Skin epidermis (tissue), 12 donors: ENCODE data around the gene REPIN1.
"Not testable (repeated sequence)": the region's sequence is repeated elsewhere in the genome, so short reads cannot be mapped to it uniquely, and the experiment has no call there.

Experiments used
- H3K27ac ChIP-seq, 21 experiments: fragments of 200-600 bp; sonication (generic) in 11 of 21; one replicate each; pipeline ENCODE4 v1.5.0; 2020; ENCODE audit warnings: mild to moderate bottlenecking in 3 of 21, inconsistent platforms in 2 of 21, moderate library complexity in 2 of 21
- H3K4me3 ChIP-seq, 7 experiments: fragments of 200-600 bp; sonication (generic) in 2 of 7; one replicate each; pipeline ENCODE4 v1.5.0; 2020; ENCODE audit warnings: inconsistent platforms in 2 of 7, mild to moderate bottlenecking in 2 of 7, moderate library complexity in 1 of 7

The REPIN1 gene

GRCh38 chr7:150383710-150384397 lies 15.2 kb downstream of the REPIN1 start:
- no peak overlapping the region for H3K4me3 ChIP-seq
- H3K27ac ChIP-seq: peak overlapping the region in 4 of 21 experiments; percentile 30 to 52 (median 43)

- Histone ChIP-seq H3K4me3 (no peak overlapping the region), H3K27ac (peak overlapping the region in 4 of 21 experiments; percentile 30 to 52 (median 37))
Observed at GRCh38 chr7:150384406-150385301, 16.0 kb downstream of the REPIN1 start.

- Histone ChIP-seq H3K27ac (no peak overlapping the region), H3K4me3 (no peak overlapping the region)
Observed at GRCh38 chr7:150385302-150385723, 16.7 kb downstream of the REPIN1 start.

GRCh38 chr7:150385884-150386283 lies 17.3 kb downstream of the REPIN1 start:
- not testable (repeated sequence) for H3K4me3 ChIP-seq, H3K27ac ChIP-seq

- H3K27ac ChIP-seq: no peak overlapping the region
- H3K4me3 ChIP-seq: no peak overlapping the region
Observed at GRCh38 chr7:150388306-150388705, 19.7 kb downstream of the REPIN1 start.

GRCh38 chr7:150388709-150389531 lies 20.3 kb downstream of the REPIN1 start:
- no peak overlapping the region for H3K27ac ChIP-seq
- no peak overlapping the region for H3K4me3 ChIP-seq

- no peak overlapping the region for H3K27ac ChIP-seq
- H3K4me3 ChIP-seq: no peak overlapping the region
Observed at GRCh38 chr7:150389532-150389816, 20.9 kb downstream of the REPIN1 start.

GRCh38 chr7:150390205-150390604 lies 21.6 kb downstream of the REPIN1 start:
- H3K27ac ChIP-seq: no peak overlapping the region
- no peak overlapping the region for H3K4me3 ChIP-seq

- H3K27ac ChIP-seq: no peak overlapping the region
- no peak overlapping the region for H3K4me3 ChIP-seq
Observed at GRCh38 chr7:150393325-150393724, 24.7 kb downstream of the REPIN1 start.

GRCh38 chr7:150396426-150396825 lies 27.8 kb downstream of the REPIN1 start:
- no peak overlapping the region for H3K27ac ChIP-seq
- no peak overlapping the region for H3K4me3 ChIP-seq

GRCh38 chr7:150396851-150397260 lies 28.2 kb downstream of the REPIN1 start:
- Histone ChIP-seq H3K27ac (no peak overlapping the region), H3K4me3 (no peak overlapping the region)

GRCh38 chr7:150397346-150398107 lies 28.9 kb downstream of the REPIN1 start:
- Histone ChIP-seq H3K27ac (no peak overlapping the region), H3K4me3 (no peak overlapping the region)

- Histone ChIP-seq H3K27ac (peak overlapping the region in 1 of 21 experiments; percentile 5), H3K4me3 (no peak overlapping the region)
Observed at GRCh38 chr7:150398108-150398964, 29.7 kb downstream of the REPIN1 start.

GRCh38 chr7:150398965-150399320 lies 30.3 kb downstream of the REPIN1 start:
- Histone ChIP-seq H3K27ac (peak overlapping the region in 2 of 21 experiments; percentile 5 to 35), H3K4me3 (no peak overlapping the region)

GRCh38 chr7:150399421-150400007 lies 30.9 kb downstream of the REPIN1 start:
- no peak overlapping the region for H3K4me3 ChIP-seq
- peak overlapping the region in 1 of 21 experiments; percentile 35 for H3K27ac ChIP-seq

- Histone ChIP-seq H3K4me3 (no peak overlapping the region), H3K27ac (no peak overlapping the region)
Observed at GRCh38 chr7:150400008-150400787, 31.6 kb downstream of the REPIN1 start.

- H3K27ac ChIP-seq: no peak overlapping the region
Observed at GRCh38 chr7:150400788-150401423, 32.3 kb downstream of the REPIN1 start.

More at GRCh38 chr7:150400788-150401423, 32.3 kb downstream of the REPIN1 start:
- no peak overlapping the region for H3K4me3 ChIP-seq
